ENCODE measurements around the gene FABP7. TPM values are rescaled to one million over a fixed set of nuclear protein-coding genes. Genes with fewer than 3 reads are reported as not detected.

The FABP7 gene
- total and polyA plus RNA-seq, 2 of the 13 experiments (the other 11 are each of a cell fraction or from before 2014, with no cell fraction given) = not detected

DNA sequence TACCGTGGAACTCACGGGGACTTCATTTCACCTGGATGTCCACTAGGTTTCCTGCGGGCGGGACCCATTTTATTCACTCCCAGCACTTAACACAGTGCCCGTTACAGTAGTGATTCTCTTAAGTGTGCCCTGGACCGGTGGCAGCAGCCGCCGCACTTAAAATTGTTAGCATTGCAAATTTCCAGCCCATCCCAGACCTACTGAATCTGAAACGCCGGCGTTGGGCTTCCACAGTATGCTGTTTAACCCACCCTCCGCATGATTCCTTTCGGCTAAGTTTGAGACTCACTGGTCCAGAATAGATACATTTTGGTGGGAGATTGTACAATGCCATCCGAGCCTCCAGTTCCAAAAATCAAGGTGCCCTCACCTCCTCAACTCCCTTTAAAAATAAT is 10.5 kb downstream of the FABP7 start (continued):
- TF ChIP-seq, protein P1, sequence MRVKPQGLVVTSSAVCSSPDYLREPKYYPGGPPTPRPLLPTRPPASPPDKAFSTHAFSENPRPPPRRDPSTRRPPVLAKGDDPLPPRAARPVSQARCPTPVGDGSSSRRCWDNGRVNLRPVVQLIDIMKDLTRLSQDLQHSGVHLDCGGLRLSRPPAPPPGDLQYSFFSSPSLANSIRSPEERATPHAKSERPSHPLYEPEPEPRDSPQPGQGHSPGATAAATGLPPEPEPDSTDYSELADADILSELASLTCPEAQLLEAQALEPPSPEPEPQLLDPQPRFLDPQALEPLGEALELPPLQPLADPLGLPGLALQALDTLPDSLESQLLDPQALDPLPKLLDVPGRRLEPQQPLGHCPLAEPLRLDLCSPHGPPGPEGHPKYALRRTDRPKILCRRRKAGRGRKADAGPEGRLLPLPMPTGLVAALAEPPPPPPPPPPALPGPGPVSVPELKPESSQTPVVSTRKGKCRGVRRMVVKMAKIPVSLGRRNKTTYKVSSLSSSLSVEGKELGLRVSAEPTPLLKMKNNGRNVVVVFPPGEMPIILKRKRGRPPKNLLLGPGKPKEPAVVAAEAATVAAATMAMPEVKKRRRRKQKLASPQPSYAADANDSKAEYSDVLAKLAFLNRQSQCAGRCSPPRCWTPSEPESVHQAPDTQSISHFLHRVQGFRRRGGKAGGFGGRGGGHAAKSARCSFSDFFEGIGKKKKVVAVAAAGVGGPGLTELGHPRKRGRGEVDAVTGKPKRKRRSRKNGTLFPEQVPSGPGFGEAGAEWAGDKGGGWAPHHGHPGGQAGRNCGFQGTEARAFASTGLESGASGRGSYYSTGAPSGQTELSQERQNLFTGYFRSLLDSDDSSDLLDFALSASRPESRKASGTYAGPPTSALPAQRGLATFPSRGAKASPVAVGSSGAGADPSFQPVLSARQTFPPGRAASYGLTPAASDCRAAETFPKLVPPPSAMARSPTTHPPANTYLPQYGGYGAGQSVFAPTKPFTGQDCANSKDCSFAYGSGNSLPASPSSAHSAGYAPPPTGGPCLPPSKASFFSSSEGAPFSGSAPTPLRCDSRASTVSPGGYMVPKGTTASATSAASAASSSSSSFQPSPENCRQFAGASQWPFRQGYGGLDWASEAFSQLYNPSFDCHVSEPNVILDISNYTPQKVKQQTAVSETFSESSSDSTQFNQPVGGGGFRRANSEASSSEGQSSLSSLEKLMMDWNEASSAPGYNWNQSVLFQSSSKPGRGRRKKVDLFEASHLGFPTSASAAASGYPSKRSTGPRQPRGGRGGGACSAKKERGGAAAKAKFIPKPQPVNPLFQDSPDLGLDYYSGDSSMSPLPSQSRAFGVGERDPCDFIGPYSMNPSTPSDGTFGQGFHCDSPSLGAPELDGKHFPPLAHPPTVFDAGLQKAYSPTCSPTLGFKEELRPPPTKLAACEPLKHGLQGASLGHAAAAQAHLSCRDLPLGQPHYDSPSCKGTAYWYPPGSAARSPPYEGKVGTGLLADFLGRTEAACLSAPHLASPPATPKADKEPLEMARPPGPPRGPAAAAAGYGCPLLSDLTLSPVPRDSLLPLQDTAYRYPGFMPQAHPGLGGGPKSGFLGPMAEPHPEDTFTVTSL (CRISPR knock-in tag; IDR thresholded peaks at IDR 0.05; ENCODE audit: borderline replicate concordance) = 0 out of 2 replicates have a peak, but pooled peaks have one; percentile 5
- no peak for TF ChIP-seq ZNF790 (CRISPR knock-in tag; IDR thresholded peaks at IDR 0.05; ENCODE audit: borderline replicate concordance)
- TF ChIP-seq ZEB1 (IDR thresholded peaks at IDR 0.05; ENCODE audit: insufficient replicate concordance, low read depth) = peak; percentile 40
- no peak for TF ChIP-seq KDM5B (CRISPR knock-in tag; IDR thresholded peaks at IDR 0.05; ENCODE audit: borderline replicate concordance)
- no peak for TF ChIP-seq ZNF34 (CRISPR knock-in tag; IDR thresholded peaks at IDR 0.05; ENCODE audit: borderline replicate concordance)
- TF ChIP-seq BRD4 (CRISPR knock-in tag; IDR thresholded peaks at IDR 0.05) = peak; percentile 28; the same call in 1 of the 2 replicates
- TF ChIP-seq, protein P2, sequence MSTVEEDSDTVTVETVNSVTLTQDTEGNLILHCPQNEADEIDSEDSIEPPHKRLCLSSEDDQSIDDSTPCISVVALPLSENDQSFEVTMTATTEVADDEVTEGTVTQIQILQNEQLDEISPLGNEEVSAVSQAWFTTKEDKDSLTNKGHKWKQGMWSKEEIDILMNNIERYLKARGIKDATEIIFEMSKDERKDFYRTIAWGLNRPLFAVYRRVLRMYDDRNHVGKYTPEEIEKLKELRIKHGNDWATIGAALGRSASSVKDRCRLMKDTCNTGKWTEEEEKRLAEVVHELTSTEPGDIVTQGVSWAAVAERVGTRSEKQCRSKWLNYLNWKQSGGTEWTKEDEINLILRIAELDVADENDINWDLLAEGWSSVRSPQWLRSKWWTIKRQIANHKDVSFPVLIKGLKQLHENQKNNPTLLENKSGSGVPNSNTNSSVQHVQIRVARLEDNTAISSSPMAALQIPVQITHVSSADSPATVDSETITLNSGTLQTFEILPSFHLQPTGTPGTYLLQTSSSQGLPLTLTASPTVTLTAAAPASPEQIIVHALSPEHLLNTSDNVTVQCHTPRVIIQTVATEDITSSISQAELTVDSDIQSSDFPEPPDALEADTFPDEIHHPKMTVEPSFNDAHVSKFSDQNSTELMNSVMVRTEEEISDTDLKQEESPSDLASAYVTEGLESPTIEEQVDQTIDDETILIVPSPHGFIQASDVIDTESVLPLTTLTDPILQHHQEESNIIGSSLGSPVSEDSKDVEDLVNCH (CRISPR knock-in tag; IDR thresholded peaks at IDR 0.05) = no peak
- TF ChIP-seq MTA1 (CRISPR knock-in tag; IDR thresholded peaks at IDR 0.05; ENCODE audit: borderline replicate concordance) = no peak
- TF ChIP-seq, protein P3, sequence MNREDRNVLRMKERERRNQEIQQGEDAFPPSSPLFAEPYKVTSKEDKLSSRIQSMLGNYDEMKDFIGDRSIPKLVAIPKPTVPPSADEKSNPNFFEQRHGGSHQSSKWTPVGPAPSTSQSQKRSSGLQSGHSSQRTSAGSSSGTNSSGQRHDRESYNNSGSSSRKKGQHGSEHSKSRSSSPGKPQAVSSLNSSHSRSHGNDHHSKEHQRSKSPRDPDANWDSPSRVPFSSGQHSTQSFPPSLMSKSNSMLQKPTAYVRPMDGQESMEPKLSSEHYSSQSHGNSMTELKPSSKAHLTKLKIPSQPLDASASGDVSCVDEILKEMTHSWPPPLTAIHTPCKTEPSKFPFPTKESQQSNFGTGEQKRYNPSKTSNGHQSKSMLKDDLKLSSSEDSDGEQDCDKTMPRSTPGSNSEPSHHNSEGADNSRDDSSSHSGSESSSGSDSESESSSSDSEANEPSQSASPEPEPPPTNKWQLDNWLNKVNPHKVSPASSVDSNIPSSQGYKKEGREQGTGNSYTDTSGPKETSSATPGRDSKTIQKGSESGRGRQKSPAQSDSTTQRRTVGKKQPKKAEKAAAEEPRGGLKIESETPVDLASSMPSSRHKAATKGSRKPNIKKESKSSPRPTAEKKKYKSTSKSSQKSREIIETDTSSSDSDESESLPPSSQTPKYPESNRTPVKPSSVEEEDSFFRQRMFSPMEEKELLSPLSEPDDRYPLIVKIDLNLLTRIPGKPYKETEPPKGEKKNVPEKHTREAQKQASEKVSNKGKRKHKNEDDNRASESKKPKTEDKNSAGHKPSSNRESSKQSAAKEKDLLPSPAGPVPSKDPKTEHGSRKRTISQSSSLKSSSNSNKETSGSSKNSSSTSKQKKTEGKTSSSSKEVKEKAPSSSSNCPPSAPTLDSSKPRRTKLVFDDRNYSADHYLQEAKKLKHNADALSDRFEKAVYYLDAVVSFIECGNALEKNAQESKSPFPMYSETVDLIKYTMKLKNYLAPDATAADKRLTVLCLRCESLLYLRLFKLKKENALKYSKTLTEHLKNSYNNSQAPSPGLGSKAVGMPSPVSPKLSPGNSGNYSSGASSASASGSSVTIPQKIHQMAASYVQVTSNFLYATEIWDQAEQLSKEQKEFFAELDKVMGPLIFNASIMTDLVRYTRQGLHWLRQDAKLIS (CRISPR knock-in tag; IDR thresholded peaks at IDR 0.05) = 0 out of 2 replicates have a peak, but pooled peaks have one; percentile 33
- TF ChIP-seq, protein P4, sequence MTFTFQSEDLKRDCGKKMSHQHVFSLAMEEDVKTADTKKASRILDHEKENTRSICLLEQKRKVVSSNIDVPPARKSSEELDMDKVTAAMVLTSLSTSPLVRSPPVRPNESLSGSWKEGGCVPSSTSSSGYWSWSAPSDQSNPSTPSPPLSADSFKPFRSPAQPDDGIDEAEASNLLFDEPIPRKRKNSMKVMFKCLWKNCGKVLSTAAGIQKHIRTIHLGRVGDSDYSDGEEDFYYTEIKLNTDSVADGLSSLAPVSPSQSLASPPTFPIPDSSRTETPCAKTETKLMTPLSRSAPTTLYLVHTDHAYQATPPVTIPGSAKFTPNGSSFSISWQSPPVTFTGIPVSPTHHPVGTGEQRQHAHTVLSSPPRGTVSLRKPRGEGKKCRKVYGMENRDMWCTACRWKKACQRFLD (CRISPR knock-in tag; IDR thresholded peaks at IDR 0.05; ENCODE audit: borderline replicate concordance) = 0 out of 2 replicates have a peak, but pooled peaks have one; percentile 5
- 0 out of 2 replicates have a peak, but pooled peaks have one; percentile 55 for TF ChIP-seq NPAS2 (CRISPR knock-in tag; IDR thresholded peaks at IDR 0.05; ENCODE audit: borderline replicate concordance)
- TF ChIP-seq PLRG1 (conservative IDR thresholded peaks at IDR 0.05) = no peak
- TF ChIP-seq, protein P5, sequence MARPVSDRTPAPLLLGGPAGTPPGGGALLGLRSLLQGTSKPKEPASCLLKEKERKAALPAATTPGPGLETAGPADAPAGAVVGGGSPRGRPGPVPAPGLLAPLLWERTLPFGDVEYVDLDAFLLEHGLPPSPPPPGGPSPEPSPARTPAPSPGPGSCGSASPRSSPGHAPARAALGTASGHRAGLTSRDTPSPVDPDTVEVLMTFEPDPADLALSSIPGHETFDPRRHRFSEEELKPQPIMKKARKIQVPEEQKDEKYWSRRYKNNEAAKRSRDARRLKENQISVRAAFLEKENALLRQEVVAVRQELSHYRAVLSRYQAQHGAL (CRISPR knock-in tag; IDR thresholded peaks at IDR 0.05; ENCODE audit: not compliant biosample characterization) = peak; percentile 47
- no peak for TF ChIP-seq HNRNPK (IDR thresholded peaks at IDR 0.05; ENCODE audit: low read depth, low read length, poor library complexity, severe bottlenecking)
